Spleen (tissue), 7 donors: ENCODE results near the gene MFAP5.

ENCODE experiments used
- POLR2A ChIP-seq, 3 donors: fragments of 450-650 bp; IDR thresholded peaks; one replicate each; pipeline ENCODE4 v1.5.1; 2017; ENCODE audit warnings: antibody characterized with exemption in 3 of 3, mild to moderate bottlenecking in 1 of 3
- TF ChIP-seq, protein P1 (sequence below), 11 experiments: fragments of 200-600 bp in 7 of 11; fragments of 450-650 bp in 4 of 11; sonication (generic) in 4 of 11; IDR thresholded peaks in 8 of 11; conservative IDR thresholded peaks in 3 of 11; 1 replicate in 7 of 11; 2 replicates in 4 of 11; pipeline versions ENCODE4 v1.4.0 to v1.8.0; 2016 to 2021; ENCODE audit warnings: antibody characterized with exemption in 11 of 11, inconsistent platforms in 4 of 11, mild to moderate bottlenecking in 1 of 11
- donor health status: DM: no; HTN: no; CAD: no; lungs with moderate emphysema.
- donor health status: DM: no; HTN: no; CAD: no.
- donor health status: DM: no; HTN: no; CAD: no.

DNA sequence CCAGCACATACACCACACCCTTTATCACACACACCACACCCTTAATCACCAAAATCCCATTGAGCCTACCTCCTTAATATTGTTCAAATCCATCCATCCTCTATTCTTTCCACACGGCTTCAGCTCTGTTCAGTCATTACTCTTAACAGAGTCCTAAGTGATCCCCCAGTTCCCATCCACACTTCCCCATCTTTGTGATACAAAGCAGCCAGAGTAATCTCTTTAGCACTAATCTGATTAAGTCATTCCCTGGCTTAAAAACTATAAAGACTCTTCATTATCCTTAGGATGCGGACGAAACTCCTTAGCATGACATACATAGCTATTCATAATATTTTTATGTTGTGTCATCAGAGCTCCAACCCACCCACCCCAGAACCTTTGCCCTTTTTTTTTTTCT, 14.7 kb upstream of the MFAP5 start:
- TF ChIP-seq, protein P1, sequence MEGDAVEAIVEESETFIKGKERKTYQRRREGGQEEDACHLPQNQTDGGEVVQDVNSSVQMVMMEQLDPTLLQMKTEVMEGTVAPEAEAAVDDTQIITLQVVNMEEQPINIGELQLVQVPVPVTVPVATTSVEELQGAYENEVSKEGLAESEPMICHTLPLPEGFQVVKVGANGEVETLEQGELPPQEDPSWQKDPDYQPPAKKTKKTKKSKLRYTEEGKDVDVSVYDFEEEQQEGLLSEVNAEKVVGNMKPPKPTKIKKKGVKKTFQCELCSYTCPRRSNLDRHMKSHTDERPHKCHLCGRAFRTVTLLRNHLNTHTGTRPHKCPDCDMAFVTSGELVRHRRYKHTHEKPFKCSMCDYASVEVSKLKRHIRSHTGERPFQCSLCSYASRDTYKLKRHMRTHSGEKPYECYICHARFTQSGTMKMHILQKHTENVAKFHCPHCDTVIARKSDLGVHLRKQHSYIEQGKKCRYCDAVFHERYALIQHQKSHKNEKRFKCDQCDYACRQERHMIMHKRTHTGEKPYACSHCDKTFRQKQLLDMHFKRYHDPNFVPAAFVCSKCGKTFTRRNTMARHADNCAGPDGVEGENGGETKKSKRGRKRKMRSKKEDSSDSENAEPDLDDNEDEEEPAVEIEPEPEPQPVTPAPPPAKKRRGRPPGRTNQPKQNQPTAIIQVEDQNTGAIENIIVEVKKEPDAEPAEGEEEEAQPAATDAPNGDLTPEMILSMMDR (IDR thresholded peaks at IDR 0.05 in 8 of 11, conservative IDR thresholded peaks at IDR 0.05 in 3 of 11), result no peak
- TF ChIP-seq POLR2A (IDR thresholded peaks at IDR 0.05), result no peak
